HL-60/S4 (cell line): ENCODE measurements around the gene CLDND2.

Experiments
- in situ Hi-C: fragments of 300-500 bp; cut with MboI; formaldehyde crosslinking; loops from 2 replicates; pipeline ENCODE4 v1.14.3; 2022; ENCODE audit warnings: low sequenced_read_pairs

CLDND2 gene

DNA sequence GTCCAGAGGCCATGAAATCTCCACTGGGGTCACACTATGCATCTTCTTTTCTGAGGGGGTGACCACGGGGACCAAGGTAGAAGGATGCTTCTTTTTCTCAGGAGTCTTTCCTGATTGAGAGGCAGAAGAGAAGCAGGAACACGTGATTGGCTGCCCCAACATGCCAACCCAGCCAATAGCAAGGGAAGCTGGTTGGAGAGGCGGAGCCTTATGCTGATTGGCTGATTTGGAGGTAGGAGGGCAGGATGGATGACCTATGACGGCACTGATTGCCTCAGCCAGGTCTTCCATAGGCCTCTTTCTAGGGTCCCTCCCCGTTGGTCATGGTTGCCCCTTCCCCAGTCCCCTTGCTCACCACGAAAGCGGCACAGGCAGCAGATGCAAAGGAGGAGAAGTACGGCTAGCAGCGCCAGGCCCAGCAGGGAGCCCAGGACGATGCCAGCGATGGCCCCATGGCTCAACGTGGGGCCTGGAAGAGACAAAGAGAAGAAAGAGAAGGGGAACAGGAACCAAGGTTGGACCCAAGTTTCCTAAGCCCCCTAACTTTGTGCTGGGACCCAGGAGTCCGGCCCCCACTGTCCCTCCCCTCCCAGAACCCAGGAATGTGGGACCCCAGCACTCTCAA, 34.9 kb downstream of the CLDND2 start:
- in situ Hi-C loops: loop anchor here (10.0 kb wide), 1 partner anchor 321 kb away; no protein-coding TSS in a partner anchor

DNA sequence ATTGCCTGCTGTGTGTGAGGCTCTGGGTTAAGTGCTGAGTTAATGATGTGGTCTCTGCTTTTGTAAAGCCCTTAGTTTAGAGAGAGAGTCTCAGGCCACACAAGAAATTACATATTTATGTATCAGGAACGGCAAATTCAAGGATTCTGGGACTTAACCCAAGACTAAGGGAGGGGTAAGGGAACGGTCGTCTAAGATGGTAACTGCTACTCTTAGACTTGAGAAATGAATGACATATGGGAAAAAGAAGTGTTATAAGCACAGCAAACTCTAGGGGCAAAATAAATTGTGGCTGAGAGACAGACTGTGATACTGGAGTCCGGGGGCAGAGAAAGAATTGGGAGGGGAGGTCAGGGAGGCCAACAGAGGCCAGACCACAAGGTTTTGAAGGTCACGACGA, 37.1 kb downstream of the CLDND2 start:
- in situ Hi-C loops: loop anchor here (10.0 kb wide), 1 partner anchor 323 kb away; no protein-coding TSS in a partner anchor

DNA sequence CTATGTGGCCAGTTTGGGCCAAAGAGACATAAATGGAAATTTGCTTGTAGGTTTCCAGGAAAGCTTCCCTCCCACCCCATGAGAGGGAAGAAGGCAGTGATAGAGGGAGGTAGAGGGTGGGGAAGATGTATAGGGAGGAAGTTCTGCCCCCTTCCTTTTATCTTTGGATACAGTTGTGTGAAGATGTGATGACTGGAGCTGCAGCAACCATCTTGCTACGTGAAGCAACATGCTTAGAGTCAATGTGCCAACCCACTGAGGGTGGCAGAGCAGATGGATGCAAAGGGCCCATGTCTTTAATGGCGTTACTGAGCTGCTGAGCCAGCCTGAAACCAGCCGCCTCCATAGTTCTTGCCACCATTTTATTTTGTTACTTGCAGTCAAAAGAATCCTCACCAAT, 37.6 kb downstream of the CLDND2 start:
- in situ Hi-C loops: loop anchor here (10.0 kb wide), 1 partner anchor 324 kb away; no protein-coding TSS in a partner anchor

DNA sequence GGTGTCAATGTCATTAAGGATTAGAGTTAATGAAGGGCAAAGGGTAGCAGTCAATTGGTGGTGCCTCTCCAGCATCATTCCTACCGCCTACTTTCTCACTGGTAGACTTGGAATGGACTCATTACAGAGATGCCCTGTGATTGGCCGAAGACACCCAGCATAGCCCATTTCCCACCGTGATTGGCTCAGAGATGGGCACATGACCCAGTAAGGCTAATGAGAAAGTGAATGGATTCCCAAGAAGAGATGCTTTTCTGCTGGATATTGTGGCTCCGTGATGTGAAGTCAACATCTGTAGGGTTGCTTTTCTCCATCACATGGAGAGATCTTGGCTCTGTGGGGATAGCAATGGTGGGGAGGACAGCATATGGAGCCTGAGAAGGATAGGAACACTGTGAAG, 38.4 kb downstream of the CLDND2 start:
- in situ Hi-C loops: loop anchor here (10.0 kb wide), 1 partner anchor 324 kb away; no protein-coding TSS in a partner anchor

DNA sequence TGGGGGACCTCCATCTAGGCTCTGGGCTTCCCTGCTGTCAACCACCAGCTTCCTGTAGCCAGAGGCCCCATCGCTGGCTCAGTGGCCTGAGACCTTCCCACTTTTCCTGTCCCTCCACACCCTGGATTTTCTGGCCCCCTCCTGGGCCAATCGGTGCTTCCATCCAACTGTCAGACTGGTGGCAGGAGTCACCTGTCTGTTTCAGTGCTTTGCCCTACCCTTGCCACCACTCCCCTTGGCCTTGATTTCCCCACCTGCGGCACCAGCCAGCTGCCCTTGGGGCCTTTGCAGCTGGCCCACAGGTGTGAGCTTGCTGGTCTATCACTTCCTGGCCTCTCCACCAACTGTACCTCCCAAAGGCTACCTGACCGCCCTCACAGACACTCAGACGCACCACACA, 39.4 kb downstream of the CLDND2 start:
- in situ Hi-C loops: no loop called here

DNA sequence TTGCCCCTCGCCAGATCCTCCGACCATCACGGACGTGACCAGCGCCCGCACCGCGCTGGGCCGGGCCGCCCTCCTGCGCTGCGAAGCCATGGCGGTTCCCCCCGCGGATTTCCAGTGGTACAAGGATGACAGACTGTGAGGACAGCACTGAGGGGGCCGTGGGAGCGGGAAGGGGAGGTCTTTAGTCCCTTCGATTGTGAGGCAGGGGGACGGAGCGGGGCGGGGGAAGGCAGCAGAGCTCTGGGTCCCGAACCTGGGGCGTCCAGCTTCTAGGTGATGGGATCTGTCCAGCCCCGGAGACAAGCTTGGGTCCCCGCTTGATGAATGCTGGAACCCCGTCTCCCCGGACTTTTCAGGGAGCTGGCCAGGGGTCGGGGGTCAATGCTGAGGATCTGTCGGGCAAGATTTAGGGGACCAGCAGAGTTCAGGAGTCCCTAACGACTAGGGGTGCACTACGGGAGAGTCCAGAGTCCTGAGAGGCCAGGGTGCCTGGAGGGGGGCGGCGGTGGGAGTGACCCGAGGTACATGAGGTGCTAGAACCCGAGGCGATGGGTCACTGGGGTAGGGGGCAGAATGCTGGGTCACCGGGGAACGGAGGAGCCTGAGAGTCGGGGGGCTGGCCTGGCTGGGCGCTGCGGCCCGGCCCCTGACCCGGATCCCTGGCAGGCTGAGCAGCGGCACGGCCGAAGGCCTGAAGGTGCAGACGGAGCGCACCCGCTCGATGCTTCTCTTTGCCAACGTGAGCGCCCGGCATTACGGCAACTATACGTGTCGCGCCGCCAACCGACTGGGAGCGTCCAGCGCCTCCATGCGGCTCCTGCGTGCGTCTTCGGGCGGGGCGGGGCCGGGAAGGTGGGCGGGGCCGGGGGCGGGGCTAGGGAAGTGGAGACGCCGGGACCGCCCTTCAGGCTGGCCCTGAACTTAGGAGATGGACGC, 41.5 kb downstream of the CLDND2 start:
- in situ Hi-C loops: no loop called here

DNA sequence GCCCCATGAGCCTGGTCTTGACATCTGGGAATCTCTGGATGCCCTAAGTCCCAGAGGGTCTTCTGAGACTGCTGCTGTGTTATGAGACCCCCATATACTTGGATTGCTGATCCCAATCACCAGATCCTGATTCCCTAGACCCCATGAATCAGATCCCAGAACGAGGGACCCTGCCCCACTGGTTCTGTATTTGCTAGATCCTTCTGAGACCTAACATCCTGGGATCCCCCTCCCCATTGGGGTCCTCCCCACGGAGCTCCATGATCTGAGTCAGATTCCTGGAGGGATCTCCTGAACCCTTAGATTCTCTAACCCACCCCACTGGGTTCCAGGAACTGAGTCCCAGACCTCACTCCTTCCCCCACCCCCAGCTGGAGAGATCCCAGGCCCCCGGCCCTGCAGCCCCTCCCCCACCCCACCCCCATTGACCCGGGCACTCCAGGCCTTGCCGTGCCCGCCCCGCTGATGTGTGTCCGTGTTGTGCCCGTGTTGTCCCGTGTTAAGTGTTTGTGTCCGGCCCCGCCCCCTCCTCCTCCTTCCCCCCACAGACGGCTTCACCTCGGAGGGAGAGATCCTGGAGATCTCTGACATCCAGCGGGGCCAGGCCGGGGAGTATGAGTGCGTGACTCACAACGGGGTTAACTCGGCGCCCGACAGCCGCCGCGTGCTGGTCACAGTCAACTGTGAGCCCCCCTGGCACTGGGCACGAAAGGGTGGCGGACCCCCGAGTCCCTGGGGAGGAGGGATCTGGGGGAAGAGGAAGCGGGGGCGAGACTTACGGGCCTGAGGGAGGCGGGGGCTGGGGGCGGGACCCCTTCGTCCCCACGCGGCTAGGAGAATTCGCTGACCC, 42.4 kb downstream of the CLDND2 start:
- in situ Hi-C loops: no loop called here

DNA sequence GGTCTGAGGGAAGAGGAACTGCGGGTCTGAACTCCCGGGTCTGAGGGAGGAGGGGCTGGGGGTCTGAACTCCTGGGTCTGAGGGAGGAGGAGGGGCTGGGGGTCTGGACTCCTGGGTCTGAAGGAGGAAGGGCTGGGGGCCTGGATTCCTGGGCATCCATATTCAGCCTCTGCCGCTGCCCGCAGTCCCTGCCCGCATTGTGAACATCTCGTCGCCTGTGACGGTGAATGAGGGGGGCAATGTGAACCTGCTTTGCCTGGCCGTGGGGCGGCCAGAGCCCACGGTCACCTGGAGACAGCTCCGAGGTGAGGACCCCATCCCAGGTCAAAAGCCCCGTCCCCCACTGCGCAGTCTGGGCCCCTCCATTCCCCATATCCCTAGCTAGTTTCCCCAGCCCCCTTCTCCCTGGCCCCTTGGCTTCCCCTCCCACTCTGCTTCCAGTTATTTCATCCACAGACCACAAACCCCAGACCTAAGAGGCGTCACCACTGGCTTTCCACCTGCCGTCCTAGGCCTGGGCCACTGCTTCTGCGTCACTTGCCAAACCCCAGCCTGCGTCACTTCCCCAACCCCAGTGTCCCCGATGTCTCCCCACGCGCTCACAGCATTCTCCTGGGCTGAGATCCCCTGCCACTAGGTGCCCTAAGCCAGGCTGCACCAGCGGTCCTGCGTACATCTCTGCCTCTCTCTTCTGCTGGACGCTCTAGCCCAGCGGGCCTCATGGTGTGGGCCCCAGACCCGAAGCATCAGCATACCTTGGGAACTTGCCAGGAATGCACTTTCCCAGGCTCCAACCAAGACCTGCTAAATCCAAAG, 43.4 kb downstream of the CLDND2 start:
- in situ Hi-C loops: no loop called here

DNA sequence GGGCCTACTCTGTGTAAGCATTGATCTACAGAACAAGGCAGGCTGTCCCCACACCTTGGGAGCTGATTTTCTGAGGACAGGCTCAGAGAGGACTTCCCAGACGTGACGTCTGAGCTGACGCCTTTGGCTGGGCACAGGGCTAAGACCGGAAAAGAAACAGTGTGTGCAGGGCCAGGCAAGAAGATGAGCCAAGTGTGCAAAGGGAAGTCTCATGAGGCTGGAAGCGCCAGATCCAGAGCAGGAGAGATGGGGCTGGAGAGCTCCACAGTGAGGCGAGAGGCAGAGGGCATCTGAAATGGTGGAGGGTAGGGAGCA, 44.7 kb downstream of the CLDND2 start:
- in situ Hi-C loops: no loop called here

DNA sequence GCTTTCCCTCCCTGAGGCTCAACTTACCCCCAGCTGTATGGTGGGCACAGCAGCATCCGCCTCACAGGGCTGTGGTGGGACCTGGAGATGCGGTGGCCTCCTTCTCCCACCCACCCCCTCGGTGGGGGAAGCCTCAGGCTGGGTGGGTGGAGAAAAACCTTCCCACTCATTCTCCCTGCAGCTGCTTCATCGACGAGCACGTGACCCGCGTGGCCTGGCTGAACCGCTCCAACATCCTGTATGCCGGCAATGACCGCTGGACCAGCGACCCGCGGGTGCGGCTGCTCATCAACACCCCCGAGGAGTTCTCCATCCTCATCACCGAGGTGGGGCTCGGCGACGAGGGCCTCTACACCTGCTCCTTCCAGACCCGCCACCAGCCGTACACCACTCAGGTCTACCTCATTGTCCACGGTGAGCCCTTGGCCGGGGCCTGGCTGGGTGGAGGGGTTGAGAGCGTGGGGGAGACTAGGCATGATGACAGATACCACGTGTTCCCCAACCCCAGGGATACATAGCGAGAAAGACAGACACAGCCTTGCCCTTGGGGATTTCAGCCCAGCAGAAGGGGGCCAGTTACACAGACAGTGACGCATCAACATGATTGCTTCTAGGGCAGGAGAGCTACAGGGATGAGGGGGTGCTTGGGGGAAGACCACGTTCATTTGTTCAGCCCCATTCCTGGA, 45.2 kb downstream of the CLDND2 start:
- in situ Hi-C loops: no loop called here

DNA sequence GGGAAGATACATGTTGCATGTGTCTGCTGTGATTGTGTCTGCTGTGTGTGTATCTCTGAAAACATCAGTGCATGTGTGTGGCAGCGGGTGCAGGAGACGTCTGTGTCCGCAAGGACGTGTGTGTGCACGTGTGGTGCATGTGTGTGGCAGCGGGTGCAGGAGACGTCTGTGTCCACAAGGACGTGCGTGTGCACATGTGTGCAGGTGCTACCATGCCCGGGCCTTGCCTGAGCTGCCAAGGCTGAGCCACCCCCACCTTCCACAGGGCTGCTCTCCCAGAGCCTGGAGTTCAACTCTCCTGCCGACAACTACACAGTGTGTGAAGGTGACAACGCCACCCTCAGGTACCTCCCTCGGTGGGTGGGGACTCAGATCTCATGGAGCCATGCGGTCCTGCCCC, 47.0 kb downstream of the CLDND2 start:
- in situ Hi-C loops: no loop called here

DNA sequence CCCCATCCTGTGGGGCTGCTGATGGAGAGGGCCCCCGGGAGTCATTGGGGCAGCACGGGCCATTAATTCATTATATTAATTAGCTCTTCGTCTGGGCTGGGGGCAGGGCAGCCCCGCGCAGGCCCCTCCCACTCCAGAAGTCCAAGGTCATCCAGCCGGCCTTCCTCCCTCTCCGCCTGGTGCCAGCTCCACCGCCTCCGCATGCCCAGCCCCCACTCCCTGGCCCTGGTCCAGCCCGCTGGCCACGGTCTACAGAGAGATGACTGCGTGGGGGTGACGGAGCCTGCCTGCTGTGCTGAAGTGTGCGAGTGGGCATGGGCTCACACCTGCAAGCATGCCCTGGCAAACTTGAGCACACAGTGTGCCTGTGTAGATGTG, 48.5 kb downstream of the CLDND2 start:
- in situ Hi-C loops: no loop called here

DNA sequence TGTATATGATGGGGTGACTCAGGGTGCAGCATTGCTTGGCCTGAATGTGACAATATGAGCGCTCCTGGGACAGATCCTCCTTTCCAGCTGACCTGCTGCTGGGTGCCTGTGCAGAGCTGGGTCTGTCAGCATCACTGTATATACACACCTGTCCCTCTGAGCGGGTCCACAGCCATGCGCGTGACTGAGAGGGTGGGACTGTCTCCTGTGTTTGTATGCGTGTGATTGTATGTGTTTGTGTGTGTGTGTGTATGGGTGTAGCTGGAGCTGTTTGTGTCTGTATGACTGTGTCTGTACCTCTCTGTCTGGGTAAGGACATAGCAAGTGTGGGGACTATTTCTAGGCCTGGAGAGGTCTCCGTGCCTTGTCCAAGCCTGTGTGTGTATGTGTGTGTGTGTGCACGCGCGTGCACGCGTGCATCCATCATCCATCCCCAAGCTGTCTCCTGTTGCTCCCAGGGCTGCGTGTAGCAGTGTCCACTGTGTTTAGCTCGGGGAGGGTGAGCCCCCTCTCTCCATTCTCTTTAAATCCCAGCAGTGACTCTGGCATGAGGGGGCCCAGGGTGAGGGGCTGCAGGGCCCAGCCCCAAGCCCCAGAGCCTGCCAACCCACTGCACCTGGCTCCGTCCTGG, 49.0 kb downstream of the CLDND2 start:
- in situ Hi-C loops: no loop called here

DNA sequence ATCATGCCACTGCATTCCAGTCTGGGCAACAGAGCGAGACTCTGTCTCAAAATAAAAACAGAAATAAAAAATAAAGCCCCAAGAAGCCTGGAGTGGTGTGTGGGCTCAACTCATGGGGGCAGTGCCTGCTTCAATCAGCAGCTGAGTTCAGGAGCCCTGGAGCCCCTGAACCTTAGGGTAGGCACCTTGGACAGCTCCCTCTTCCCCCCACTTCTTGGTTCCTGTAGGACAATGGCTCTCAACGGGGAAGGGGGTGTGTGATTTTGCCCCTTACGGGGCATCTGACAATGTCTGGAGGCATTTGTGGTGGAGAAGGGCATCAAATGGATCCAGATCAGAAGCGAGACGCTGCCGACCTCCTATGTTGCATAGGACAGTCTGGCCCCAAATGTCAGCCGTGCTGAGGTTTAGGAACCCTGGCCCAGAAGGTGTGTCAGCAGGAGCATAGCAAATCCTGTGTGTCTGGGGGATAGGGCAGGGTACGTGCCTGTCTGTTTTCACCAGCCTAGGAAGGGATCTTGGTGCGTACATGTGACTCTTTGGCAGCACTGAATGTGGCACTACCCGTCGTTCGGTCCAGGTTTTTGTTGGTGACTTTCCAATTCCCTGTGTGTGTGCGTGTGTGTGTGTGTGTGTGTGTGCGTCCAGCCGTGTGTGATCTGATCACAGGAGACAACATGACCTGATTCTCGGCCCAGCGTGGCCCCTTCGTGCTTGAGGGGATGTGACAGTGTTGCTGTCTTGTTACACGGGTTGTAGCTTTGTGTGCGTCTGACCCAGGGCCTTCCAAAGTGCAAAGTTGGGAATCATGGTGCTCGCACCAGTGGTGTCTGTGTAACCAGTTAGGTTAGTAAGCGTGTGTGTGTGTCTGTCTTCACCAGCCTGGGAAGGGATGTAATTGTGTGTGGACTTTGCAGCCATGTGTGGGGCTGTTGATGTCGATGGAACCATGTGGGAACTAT, 49.8 kb downstream of the CLDND2 start:
- in situ Hi-C loops: no loop called here

DNA sequence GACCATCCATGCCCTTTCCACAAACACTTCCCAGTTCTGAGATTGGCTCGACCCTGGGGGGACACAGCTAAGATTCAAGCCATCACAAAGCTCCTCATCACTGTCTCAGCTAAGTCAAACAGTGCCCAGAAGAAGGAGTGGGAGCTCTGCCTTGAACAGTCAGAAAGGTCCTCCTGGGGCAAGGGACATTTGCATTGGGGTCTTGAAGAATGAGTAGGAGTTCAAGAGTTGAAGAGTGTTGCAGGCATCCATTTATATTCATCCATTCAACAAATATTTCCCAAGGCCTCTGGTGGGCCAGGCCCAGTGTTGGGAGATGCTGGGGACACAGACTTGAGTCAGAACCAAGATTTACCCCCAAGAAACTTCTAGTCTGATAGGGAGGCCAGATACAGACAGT, 50.8 kb downstream of the CLDND2 start:
- in situ Hi-C loops: no loop called here

DNA sequence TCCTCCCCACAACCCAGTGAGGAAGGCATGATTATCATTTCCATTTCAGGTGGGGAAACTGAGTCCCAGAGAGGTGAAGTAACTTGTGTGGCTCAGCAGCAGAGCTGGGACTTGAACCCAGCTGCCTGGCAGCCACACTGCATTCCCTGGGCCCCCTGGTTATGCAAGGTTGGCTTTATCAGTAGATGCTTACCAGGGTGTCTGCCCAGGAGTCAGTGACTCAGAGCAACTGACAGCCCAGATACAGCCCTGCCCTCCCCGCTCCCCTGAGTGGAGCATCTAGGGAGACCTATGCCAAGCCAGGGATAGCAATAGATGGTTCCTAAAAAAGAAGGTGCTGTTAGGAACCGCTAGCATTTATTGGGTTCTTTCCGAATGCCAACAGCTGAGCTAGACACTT, 51.4 kb downstream of the CLDND2 start:
- in situ Hi-C loops: no loop called here
